ENCODE measurements around the gene SAP30BP.

The SAP30BP gene

GRCh38 chr17:75632863-75633485 is 34.2 kb upstream of the SAP30BP start, which contains the start of gene SMIM5 (continued):
- TF ChIP-seq SCRT1 (tag by site-specific recombination; IDR thresholded peaks at IDR 0.05; ENCODE audit: borderline replicate concordance), result peak; percentile 77
- TF ChIP-seq ZFP69B (tag by site-specific recombination; IDR thresholded peaks at IDR 0.05), result no peak
- TF ChIP-seq ZNF521 (tag by site-specific recombination; IDR thresholded peaks at IDR 0.05), result no peak

- Histone ChIP-seq H3K36me3 (ENCODE audit: control insufficient read depth in 2 of 2, insufficient read depth in 1 of 2, low read length in 2 of 2) (peaks cover 0 to 48% of the 10 kb centered on the region in 2 experiments; a peak in 1 of 3 replicates), H3K4me1 (ENCODE audit: control insufficient read depth, insufficient read depth, low read length) (peaks cover 11% of the 10 kb centered on the region), H3K9me3 (ENCODE audit: control insufficient read depth, insufficient read depth, low read depth, low read length) (no peaks in the 10 kb centered on the region), H3K4me3 (ENCODE audit: low read depth, low read length) (no peak overlapping the region), H3K27ac (ENCODE audit: extremely low read depth, low read depth, low read length) (no peak overlapping the region)
- ChIA-PET CTCF (interaction anchor here (0.6 to 10.6 kb wide), 85 partner anchors 9 to 908 kb away, joined by 3 to 410 read pairs (median 5); partner anchors contain the start of genes GALK1, RECQL5, SAP30BP and TSEN54), POLR2A (interaction anchor here (0.6 to 2.0 kb wide), 13 partner anchors 12 to 843 kb away, joined by 3 to 9 read pairs (median 4); partner anchors contain the start of genes RECQL5 and SAP30BP)
- TF ChIP-seq HOXD13 (CRISPR knock-in tag; IDR thresholded peaks at IDR 0.05; ENCODE audit: borderline replicate concordance) (no peak), ZBTB21 (tag by site-specific recombination; IDR thresholded peaks at IDR 0.05) (no peak), ZBTB8A (tag by site-specific recombination; IDR thresholded peaks at IDR 0.05) (peak; percentile 96), MEIS1 (CRISPR knock-in tag; IDR thresholded peaks at IDR 0.05; ENCODE audit: borderline replicate concordance) (no peak), ZNF501 (tag by site-specific recombination; IDR thresholded peaks at IDR 0.05) (0 out of 2 replicates have a peak, but pooled peaks have one; percentile 17), ZNF155 (tag by site-specific recombination; IDR thresholded peaks at IDR 0.05) (no peak), ZFHX2 (tag by site-specific recombination; conservative IDR thresholded peaks at IDR 0.05) (peak; percentile 61), ZNF274 (IDR thresholded peaks at IDR 0.05; ENCODE audit: low read length) (no peak), ZNF274 (tag by site-specific recombination; IDR thresholded peaks at IDR 0.05; ENCODE audit: borderline replicate concordance) (no peak), ZNF548 (tag by site-specific recombination; IDR thresholded peaks at IDR 0.05) (no peak), ZBTB26 (tag by site-specific recombination; optimal IDR thresholded peaks at IDR 0.05) (no peak), ZNF660 (tag by site-specific recombination; IDR thresholded peaks at IDR 0.05) (peak; percentile 25; the same call in 1 of the 2 replicates), TSHZ1 (tag by site-specific recombination; IDR thresholded peaks at IDR 0.05; ENCODE audit: borderline replicate concordance) (no peak), ZNF664 (tag by site-specific recombination; IDR thresholded peaks at IDR 0.05) (no peak), ZNF404 (tag by site-specific recombination; IDR thresholded peaks at IDR 0.05) (no peak), HOXC10 (CRISPR knock-in tag; IDR thresholded peaks at IDR 0.05) (no peak), REPIN1 (tag by site-specific recombination; IDR thresholded peaks at IDR 0.05; ENCODE audit: low read depth) (no peak), ZNF138 (tag by site-specific recombination; IDR thresholded peaks at IDR 0.05; ENCODE audit: borderline replicate concordance) (no peak), ZNF518A (tag by site-specific recombination; conservative IDR thresholded peaks at IDR 0.05; ENCODE audit: low read depth) (no peak), ZNF701 (tag by site-specific recombination; IDR thresholded peaks at IDR 0.05) (no peak)
Observed at GRCh38 chr17:75633486-75634375, 33.4 kb upstream of the SAP30BP start.

Measured in HEK293 (cell line).